LNCAP (cell line): Measurements from ENCODE around the gene XIST.

Experiments
- TF ChIP-seq, protein P1 (sequence below): fragments of 450-650 bp; IDR thresholded peaks from 2 replicates; pipeline ENCODE4 v1.5.1; 2017; ENCODE audit warnings: mild to moderate bottlenecking

Gene XIST

DNA sequence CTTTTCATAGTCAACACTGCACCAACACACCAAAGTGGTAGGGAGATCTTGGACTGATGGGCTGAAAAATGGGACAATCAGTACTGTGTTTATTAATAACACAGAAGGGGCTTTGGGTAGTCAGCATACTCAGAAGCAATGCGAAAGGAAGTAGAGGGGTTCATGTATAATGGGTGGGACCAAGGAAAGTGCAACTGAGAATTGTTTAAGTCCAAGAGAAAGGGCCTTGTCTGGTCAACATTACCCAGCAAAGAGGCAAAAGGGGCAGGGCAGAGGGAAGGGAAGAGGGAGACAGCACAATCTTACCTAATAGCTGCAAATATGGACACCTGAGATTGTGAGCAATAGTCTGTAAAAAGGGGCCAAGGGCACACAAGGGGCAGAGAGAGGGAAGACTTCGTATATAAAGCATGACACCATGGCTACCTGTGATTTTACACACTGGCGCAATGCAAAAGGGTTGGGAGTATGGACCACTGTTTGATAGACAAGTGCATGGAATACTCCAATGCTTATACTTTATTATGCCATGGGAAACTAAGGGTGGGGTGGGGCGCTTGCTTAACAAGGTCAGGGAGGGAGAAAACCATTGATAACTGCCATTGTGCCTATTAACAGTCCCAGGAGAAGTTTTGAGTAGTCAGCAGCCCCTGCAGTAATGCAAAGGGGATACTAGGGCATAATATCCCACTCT lies 9.8 kb downstream of the XIST start:
- TF ChIP-seq, protein P1, sequence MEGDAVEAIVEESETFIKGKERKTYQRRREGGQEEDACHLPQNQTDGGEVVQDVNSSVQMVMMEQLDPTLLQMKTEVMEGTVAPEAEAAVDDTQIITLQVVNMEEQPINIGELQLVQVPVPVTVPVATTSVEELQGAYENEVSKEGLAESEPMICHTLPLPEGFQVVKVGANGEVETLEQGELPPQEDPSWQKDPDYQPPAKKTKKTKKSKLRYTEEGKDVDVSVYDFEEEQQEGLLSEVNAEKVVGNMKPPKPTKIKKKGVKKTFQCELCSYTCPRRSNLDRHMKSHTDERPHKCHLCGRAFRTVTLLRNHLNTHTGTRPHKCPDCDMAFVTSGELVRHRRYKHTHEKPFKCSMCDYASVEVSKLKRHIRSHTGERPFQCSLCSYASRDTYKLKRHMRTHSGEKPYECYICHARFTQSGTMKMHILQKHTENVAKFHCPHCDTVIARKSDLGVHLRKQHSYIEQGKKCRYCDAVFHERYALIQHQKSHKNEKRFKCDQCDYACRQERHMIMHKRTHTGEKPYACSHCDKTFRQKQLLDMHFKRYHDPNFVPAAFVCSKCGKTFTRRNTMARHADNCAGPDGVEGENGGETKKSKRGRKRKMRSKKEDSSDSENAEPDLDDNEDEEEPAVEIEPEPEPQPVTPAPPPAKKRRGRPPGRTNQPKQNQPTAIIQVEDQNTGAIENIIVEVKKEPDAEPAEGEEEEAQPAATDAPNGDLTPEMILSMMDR: no peak

DNA sequence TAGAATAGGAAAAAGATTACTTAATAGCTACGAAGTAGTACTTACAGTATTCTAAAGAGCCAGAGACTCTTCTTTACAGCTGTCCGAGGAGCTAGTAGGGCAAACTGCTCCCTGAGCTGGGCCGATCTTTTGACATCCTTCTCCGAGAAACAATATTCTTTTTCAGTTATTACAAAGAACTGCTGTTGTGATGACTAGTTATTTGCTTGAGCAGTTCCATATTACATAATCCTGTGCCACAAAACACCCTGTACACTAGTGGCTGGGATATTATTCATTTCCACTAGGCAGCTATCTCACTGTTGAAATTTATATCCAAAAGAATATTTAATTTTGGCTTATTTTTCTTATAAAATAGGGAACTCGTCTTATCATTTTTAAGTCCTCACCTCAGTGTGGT lies 11.2 kb downstream of the XIST start:
- TF ChIP-seq, protein P1: no peak

DNA sequence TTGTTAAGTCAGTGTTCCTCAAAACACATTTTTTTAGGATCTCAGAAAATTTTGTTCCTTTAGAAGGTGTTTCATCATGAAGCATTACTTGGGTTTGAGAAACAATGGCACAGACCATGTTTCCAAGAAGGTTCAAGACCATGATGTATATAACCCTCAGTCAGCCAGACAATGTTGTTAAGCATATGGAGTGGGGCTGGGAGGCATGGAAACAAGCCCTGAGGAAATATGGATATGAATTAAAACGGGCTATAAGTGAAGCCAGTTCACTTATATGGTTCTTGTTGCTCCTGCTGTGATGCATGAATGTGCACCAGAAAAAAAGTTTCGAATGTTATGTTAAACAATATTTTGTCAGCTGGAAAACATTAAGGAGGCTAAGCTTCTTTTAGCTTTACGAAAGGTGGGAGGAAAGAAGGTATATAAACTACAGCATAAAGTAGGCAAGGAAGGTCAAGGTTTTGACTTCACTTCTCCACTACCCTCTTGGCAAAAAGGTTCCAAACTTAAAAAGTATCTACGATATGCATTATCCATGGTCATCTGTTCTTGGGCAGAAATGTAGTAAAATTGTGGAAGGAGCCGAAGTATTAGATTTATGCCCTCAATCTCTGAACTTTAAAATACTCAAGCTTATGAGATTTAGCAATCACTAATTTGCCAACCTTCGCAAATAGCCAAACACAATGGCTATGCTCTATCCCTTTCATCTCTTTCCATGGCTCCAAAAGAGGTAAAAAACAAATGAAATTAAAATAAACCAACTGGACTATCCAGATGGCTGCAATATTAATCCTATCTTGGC lies 12.2 kb downstream of the XIST start:
- TF ChIP-seq, protein P1: no peak

DNA sequence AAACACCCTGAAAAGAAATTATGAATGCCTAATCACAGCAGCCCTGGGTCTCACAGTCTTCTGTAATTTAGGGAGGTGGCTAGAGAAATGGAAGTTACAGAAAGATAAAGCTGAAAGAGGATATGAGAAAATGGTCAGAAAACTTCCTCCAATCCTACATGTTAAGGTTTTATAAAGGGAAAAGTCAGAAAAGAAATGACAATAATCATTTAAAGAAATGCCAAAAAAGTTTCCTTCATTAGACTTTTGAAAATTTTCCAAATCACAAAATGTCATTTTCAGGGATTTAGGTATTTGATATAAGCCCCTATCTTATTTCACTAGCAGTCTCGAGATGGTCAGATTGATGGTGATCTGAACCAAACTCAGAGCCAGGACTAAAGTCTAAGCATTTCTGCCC lies 13.4 kb downstream of the XIST start:
- TF ChIP-seq, protein P1: no peak

DNA sequence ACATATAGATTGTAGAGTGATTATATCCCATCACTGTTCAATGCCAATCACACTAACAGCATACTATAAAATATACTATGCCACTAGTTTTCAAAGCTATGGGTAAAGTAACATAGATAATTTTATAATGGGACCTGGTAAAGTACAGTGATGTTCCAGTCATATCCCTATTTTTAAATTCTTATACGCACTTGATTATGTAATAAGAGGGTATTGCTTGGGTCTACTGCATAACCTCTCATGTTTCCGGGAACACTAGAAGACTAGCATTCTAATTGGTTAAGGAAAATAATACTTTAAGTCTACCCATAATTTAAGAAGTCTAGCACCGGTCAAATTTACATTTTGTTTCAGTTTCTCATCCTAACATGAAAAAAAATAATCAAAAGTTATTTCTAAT lies 14.4 kb downstream of the XIST start:
- TF ChIP-seq, protein P1: no peak

DNA sequence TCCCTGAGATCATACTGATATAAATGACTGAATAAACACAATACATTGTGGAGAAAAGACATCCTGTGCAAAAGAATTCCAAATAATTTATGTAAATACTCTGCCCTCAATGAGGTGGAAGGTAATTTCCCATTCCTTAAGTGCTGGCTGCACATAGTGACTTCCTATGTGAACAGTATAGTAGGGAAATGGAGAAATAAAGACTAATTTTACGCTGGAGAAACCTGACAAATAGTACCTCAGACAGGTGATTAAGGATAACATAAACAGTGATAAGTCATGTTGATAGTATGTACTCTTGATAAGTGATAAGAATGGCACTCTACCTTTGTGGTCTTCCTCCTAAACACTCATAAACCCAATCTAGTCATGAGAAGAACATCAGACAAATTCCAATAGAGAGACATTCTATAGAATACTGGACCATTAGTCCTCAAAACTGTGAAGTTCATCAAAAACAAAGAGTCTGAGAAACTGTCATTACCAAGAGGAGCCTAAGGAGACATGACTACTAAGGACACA lies 15.5 kb downstream of the XIST start:
- TF ChIP-seq, protein P1: no peak

DNA sequence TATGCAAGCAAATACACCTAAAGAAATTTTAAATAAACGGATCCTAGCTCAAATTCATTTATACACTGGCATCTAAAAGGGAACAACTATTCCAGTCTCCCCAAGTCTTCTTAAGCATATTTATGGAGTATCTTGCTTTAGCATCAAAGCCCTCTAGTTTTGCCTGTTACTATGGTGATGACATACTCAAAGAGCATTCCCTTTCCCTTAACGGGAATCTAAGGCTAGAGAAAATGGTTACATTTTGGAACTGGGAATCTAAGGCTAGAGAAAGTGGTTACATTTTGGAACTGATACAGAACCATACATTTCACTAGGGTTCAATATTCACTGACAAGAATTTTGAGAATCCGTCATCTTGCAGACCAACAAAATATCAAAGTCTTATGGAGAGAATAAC lies 18.3 kb downstream of the XIST start:
- TF ChIP-seq, protein P1: no peak
